Left forelimb (tissue), 1 donor: Measurements from ENCODE around the gene SNX2.
A peak's percentile ranks its signal among the peaks of the same experiment; 100 is the strongest.
"Not testable (repeated sequence)": the region's sequence is repeated elsewhere in the genome, so short reads cannot be mapped to it uniquely, and the experiment has no call there.

Experiments
- DNase-seq: peaks from one replicate; pipeline ENCODE4 v3.0.0-alpha.2; 2018; ENCODE audit warnings: low spot score

The SNX2 gene

GRCh38 chr5:122774861-122775549 is at the start of gene SNX2:
SNX2 (plus strand) TSS chr5:122775080; CDS start chr5:122775104, 24 bp downstream.
- DNase-seq: peak; percentile 95

- no peak for DNase-seq
Observed at GRCh38 chr5:122727112-122727541, 47.8 kb upstream of the SNX2 start.

- no peak for DNase-seq
Observed at GRCh38 chr5:122730037-122730436, 44.8 kb upstream of the SNX2 start.

- DNase-seq: no peak
Observed at GRCh38 chr5:122730456-122730855, 44.4 kb upstream of the SNX2 start.

GRCh38 chr5:122736086-122736845 is 38.6 kb upstream of the SNX2 start:
- DNase-seq: no peak

- DNase-seq: no peak
Observed at GRCh38 chr5:122738088-122738487, 36.8 kb upstream of the SNX2 start.

- no peak for DNase-seq
Observed at GRCh38 chr5:122741681-122742080, 33.2 kb upstream of the SNX2 start.

- no peak for DNase-seq
Observed at GRCh38 chr5:122743261-122743660, 31.6 kb upstream of the SNX2 start.

GRCh38 chr5:122745597-122745996 is 29.3 kb upstream of the SNX2 start:
- no peak for DNase-seq

- no peak for DNase-seq
Observed at GRCh38 chr5:122749886-122750285, 25.0 kb upstream of the SNX2 start.

- DNase-seq: no peak
Observed at GRCh38 chr5:122751293-122751782, 23.5 kb upstream of the SNX2 start.

GRCh38 chr5:122753500-122753899 is 21.4 kb upstream of the SNX2 start:
- no peak for DNase-seq

- no peak for DNase-seq
Observed at GRCh38 chr5:122755783-122756182, 19.1 kb upstream of the SNX2 start.

GRCh38 chr5:122756264-122756911 is 18.5 kb upstream of the SNX2 start:
- DNase-seq: no peak

GRCh38 chr5:122757285-122757684 is 17.6 kb upstream of the SNX2 start:
- DNase-seq: no peak

GRCh38 chr5:122759241-122760070 is 15.4 kb upstream of the SNX2 start:
- DNase-seq: no peak

- no peak for DNase-seq
Observed at GRCh38 chr5:122760236-122760635, 14.6 kb upstream of the SNX2 start.

GRCh38 chr5:122761115-122761514 is 13.8 kb upstream of the SNX2 start:
- DNase-seq: no peak

- DNase-seq: not testable (repeated sequence)
Observed at GRCh38 chr5:122761896-122762295, 13.0 kb upstream of the SNX2 start.

- DNase-seq: no peak
Observed at GRCh38 chr5:122766130-122766529, 8.8 kb upstream of the SNX2 start.

GRCh38 chr5:122770477-122770876 is 4.4 kb upstream of the SNX2 start:
- no peak for DNase-seq

- no peak for DNase-seq
Observed at GRCh38 chr5:122772446-122772845, 2.4 kb upstream of the SNX2 start.
